Measurements from ENCODE around the gene NUDCD3.

NUDCD3 gene

GRCh38 chr7:44531421-44532380 lies 41.2 kb upstream of the NUDCD3 start:
- ChIA-PET POLR2A (no interaction called here), CTCF (no interaction called here)
- peak; percentile 4 for DNase-seq (ENCODE audit: extremely low spot score)
- TF ChIP-seq CTBP1 (IDR thresholded peaks at IDR 0.05; ENCODE audit: borderline replicate concordance) (no peak), BHLHE40 (IDR thresholded peaks at IDR 0.05; ENCODE audit: borderline replicate concordance) (no peak), ARNT (IDR thresholded peaks at IDR 0.05) (no peak), FOXM1 (IDR thresholded peaks at IDR 0.05; ENCODE audit: borderline replicate concordance) (no peak)

GRCh38 chr7:44530990-44531389 lies 40.5 kb upstream of the NUDCD3 start:
- ChIA-PET CTCF (no interaction called here), POLR2A (no interaction called here)
- peak; percentile 1 for DNase-seq (ENCODE audit: extremely low spot score)
- TF ChIP-seq FOXK2 (IDR thresholded peaks at IDR 0.05), result no peak

GRCh38 chr7:44524811-44525388 lies 34.4 kb upstream of the NUDCD3 start:
- no peak for DNase-seq (ENCODE audit: extremely low spot score)
- no peak for TF ChIP-seq HDGF (IDR thresholded peaks at IDR 0.05; ENCODE audit: borderline replicate concordance)
- no peak for TF ChIP-seq SUZ12 (IDR thresholded peaks at IDR 0.05)
- no peak for TF ChIP-seq ZNF384 (IDR thresholded peaks at IDR 0.05)
- no peak for TF ChIP-seq TARDBP (IDR thresholded peaks at IDR 0.05)
- no peak for TF ChIP-seq ELF4 (IDR thresholded peaks at IDR 0.05)
- no peak for TF ChIP-seq PKNOX1 (IDR thresholded peaks at IDR 0.05)
- TF ChIP-seq L3MBTL2 (conservative IDR thresholded peaks at IDR 0.05), result no peak
- no peak for TF ChIP-seq FOXK2 (IDR thresholded peaks at IDR 0.05)
- TF ChIP-seq ARNT (IDR thresholded peaks at IDR 0.05), result no peak
- no peak for TF ChIP-seq FOXM1 (IDR thresholded peaks at IDR 0.05; ENCODE audit: borderline replicate concordance)
- TF ChIP-seq BHLHE40 (IDR thresholded peaks at IDR 0.05; ENCODE audit: borderline replicate concordance), result no peak
- no peak for TF ChIP-seq NFRKB (IDR thresholded peaks at IDR 0.05)
- no peak for TF ChIP-seq FOXA1 (IDR thresholded peaks at IDR 0.05)
- TF ChIP-seq SP1 (IDR thresholded peaks at IDR 0.05), result no peak
- TF ChIP-seq CTBP1 (IDR thresholded peaks at IDR 0.05; ENCODE audit: borderline replicate concordance), result no peak
- ChIA-PET CTCF (interaction anchor here (0.6 kb wide), 1 partner anchor 35 kb away, joined by 4 read pairs; no protein-coding TSS in a partner anchor), POLR2A (no interaction called here)

DNA sequence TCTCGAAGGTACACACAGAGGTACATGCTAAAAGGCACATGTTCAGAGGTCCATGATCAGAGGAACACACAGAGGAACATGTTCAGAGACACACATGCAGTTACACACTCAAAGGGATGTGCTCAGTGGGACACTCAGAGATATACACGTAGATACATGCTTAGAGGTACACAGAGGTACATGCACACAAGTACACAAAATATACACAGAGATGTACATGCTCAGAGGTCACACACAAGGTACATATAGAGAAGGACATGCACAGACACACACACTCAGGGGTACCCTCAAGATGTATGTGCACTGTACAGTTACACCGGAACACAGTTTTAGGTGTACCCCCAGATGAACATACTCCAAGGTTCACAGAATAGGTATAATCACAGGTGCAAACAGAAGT lies 31.9 kb upstream of the NUDCD3 start:
- TF ChIP-seq NFRKB (IDR thresholded peaks at IDR 0.05) (no peak), FOXM1 (IDR thresholded peaks at IDR 0.05; ENCODE audit: borderline replicate concordance) (no peak), SUZ12 (IDR thresholded peaks at IDR 0.05) (no peak), ELF4 (IDR thresholded peaks at IDR 0.05) (no peak), FOXA1 (IDR thresholded peaks at IDR 0.05) (no peak), TARDBP (IDR thresholded peaks at IDR 0.05) (no peak), LEF1 (IDR thresholded peaks at IDR 0.05; ENCODE audit: borderline replicate concordance) (no peak), HDGF (IDR thresholded peaks at IDR 0.05; ENCODE audit: borderline replicate concordance) (no peak), FOXK2 (IDR thresholded peaks at IDR 0.05) (no peak), ARNT (IDR thresholded peaks at IDR 0.05) (no peak), ZNF384 (IDR thresholded peaks at IDR 0.05) (no peak), BHLHE40 (IDR thresholded peaks at IDR 0.05; ENCODE audit: borderline replicate concordance) (no peak), PKNOX1 (IDR thresholded peaks at IDR 0.05) (no peak), SP1 (IDR thresholded peaks at IDR 0.05) (no peak), L3MBTL2 (conservative IDR thresholded peaks at IDR 0.05) (no peak), CTBP1 (IDR thresholded peaks at IDR 0.05; ENCODE audit: borderline replicate concordance) (no peak)
- ChIA-PET CTCF (no interaction called here), POLR2A (no interaction called here)
- no peak for DNase-seq (ENCODE audit: extremely low spot score)

- CTCF ChIA-PET, result no interaction called here
- POLR2A ChIA-PET, result no interaction called here
- TF ChIP-seq LEF1 (IDR thresholded peaks at IDR 0.05; ENCODE audit: borderline replicate concordance), result no peak
- no peak for TF ChIP-seq TARDBP (IDR thresholded peaks at IDR 0.05)
- no peak for TF ChIP-seq FOXM1 (IDR thresholded peaks at IDR 0.05; ENCODE audit: borderline replicate concordance)
- TF ChIP-seq ZNF384 (IDR thresholded peaks at IDR 0.05), result no peak
- TF ChIP-seq NFRKB (IDR thresholded peaks at IDR 0.05), result no peak
- no peak for TF ChIP-seq L3MBTL2 (conservative IDR thresholded peaks at IDR 0.05)
- no peak for TF ChIP-seq BHLHE40 (IDR thresholded peaks at IDR 0.05; ENCODE audit: borderline replicate concordance)
- TF ChIP-seq CTBP1 (IDR thresholded peaks at IDR 0.05; ENCODE audit: borderline replicate concordance), result no peak
- TF ChIP-seq ELF4 (IDR thresholded peaks at IDR 0.05), result no peak
- TF ChIP-seq SUZ12 (IDR thresholded peaks at IDR 0.05), result no peak
- no peak for TF ChIP-seq PKNOX1 (IDR thresholded peaks at IDR 0.05)
- no peak for TF ChIP-seq SP1 (IDR thresholded peaks at IDR 0.05)
- no peak for TF ChIP-seq HDGF (IDR thresholded peaks at IDR 0.05; ENCODE audit: borderline replicate concordance)
- TF ChIP-seq FOXA1 (IDR thresholded peaks at IDR 0.05), result no peak
- peak; percentile 3 for DNase-seq (ENCODE audit: extremely low spot score)
These were observed 31.1 kb upstream of the NUDCD3 start for GRCh38 chr7:44521347-44522095.

Measured in HEK293T (cell line).